Urothelium cell line (cell line): ENCODE data around the gene PHYHIPL.

Experiments used
- DNase-seq: peaks from one replicate; pipeline ENCODE4 v3.0.0; 2011; ENCODE audit warnings: low spot score, mixed read lengths
- FAIRE-seq: peaks from 2 replicates; lab custom pipeline; 2011; peaks lifted over from hg19 to GRCh38; lab: Jason Lieb, UNC

PHYHIPL gene

DNA sequence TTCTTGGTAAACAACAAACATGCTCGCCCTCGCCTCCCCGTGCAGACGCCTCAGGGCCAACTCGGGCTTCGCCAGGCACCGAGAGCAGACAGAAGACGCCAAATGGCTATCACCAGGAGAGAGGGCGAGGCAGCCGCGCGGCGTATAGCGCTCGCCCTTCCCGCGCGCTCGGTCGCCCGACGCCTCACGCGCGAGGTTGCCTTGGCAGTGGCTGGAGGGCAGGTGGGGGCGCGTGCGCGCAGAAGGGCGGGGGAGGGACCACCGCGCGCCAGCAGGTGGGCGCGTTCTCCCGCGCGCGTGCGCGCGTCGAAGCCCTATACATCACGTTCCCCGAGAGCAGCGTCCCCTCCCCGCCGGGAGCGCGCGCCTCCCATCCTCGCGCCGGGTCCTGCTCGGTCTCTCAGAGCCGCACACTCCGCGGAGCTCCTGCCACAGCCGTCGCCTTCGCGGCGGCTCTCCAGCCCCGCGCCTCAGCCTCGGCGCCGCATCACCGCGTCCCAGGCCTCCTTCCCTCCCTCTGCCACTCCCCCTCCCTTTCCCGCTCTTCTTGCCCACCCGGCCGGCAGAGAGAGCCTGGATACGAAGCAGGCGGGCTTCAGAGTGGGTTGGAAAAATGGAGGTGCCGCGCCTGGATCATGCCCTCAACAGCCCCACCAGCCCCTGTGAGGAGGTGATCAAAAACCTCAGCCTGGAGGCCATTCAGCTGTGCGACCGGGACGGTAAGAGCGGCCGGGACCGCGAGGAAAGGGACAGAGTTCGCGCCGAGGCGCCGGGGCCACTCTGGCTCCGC, at the start of gene PHYHIPL:
Gene PHYHIPL (plus strand): TSS at position 403 of the 790 bp plus-strand sequence. CDS start 211 bp downstream, at position 614.
- FAIRE-seq (no peak), DNase-seq (no peak)

DNA sequence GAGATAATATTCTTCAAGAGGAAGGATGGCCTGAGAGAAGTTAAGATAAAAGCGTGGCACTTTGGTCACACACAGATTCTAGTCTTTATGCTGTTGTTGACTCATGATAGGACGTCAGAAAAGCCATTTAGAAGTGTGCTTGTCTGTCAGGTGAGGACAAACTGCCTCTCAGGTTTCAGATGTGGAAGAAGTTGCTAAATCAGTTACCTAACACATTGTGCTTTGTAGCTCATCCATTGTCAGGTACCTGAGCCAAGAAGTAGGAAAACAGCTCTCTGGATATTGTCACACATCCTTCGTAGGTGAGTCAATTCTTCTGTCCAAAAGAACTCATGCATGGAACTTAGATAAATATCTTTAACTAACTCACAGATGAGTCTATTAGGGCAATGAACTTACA, 49.5 kb upstream of the PHYHIPL start:
- DNase-seq (no peak), FAIRE-seq (peak; percentile 9)

DNA sequence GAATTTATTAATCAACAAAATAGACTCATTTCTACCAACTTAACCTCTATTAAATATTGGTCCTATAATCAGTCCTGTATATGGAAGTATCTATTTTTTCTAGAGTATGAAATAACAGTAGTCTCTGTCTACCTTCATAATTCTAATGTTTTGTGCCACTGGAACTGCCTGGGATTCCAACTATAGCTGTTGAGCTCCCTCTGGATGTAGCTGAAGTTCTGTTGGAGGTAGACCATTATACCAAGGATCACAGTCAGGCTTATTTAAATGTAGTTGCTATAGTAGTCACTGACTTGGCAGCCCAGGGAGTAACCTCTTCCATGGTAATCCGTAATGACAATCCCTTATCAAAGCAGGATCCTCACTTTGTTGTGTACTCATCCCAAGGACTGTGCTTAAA, 48.5 kb upstream of the PHYHIPL start:
- DNase-seq (no peak), FAIRE-seq (no peak)

DNA sequence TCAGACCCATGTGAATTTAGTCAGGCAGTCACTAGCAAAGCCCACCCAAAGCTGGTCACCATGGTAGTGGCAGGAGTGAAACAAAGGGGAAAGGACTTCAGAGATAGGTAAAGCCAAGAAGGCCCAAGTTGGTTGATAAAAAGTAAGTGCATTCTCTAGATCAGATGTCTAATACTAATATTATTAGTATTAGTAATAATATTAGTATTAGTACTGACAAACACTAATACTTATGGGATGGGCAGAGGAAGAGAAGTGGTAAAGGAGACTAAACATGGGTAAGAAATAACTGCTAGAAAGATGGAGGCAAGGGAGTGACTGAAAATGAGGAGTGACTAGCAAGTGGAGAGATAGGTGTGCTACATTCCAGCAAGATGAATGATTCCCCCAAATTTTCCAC, 46.6 kb upstream of the PHYHIPL start:
- FAIRE-seq (no peak), DNase-seq (no peak)

DNA sequence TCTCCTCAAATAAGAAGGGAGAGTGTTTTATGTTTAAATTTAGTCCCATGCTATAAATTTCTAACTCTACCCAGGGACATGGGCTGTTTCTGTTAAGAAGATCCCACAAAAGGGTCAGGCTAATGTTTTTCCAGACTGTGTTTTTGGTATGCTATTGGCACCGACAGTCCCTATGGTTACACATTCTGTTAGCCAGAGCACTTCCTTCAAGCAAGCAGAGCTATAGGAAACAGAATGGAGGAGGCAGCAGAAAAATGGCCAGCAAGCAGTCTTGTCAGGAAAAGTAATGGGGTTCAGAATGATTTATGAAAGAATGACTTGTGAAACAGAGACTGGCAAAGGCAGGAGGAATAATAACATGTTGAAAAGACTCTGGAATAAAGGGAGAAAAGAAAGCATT, 44.8 kb upstream of the PHYHIPL start:
- FAIRE-seq (no peak), DNase-seq (no peak)

DNA sequence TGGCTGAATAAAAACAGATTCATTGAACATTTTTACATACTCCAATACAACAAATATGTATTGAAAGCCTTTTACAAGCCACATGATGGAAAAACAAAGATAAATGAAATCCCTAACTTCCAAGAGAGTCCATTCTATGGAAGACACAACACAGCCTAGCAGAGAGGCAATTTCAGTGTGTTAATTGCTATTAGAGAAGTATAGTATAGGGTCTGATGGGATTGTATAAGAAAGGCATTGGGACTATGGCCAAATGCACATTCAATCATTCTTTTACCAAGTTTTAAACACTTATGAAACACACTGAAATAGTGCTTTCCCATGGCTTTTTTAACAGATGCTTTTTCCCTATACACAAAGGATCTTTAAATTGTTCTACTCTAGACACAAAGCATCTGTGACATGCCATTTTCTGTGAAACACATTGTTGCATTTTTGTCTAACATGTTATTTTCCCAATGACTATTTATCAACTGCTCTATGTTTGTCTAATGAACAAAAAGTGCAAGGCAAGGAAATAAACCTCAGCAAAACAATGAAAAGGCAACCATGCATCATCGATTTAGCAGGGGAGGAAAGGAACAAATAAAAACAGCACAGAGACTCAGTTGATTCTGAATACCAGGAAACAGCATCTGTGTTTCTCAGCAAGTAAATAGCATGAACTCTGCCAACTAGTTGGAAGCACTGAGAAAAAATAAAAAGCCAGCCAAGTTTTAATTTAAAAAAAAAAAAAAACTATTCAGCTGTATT, 42.4 kb upstream of the PHYHIPL start:
- FAIRE-seq (peak; percentile 61), DNase-seq (no peak)

DNA sequence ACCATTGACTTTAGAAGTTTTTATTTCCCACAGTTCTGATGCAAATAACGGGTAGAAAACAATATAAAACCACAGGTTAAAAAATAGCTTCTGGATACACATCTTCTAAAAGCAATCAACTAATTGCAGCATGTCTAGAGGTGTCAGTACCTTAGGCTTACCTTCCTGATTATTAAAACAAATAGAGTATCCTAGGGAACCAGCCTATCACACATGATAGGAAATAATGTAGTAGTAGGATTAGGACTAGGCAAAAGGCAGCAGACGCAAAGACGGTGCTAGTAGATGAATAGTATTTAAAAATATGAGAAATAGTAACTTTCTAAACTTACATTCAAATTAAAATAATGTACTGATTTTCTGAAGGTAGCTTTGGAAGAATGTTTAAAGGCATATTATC, 41.7 kb upstream of the PHYHIPL start:
- DNase-seq (no peak), FAIRE-seq (no peak)

DNA sequence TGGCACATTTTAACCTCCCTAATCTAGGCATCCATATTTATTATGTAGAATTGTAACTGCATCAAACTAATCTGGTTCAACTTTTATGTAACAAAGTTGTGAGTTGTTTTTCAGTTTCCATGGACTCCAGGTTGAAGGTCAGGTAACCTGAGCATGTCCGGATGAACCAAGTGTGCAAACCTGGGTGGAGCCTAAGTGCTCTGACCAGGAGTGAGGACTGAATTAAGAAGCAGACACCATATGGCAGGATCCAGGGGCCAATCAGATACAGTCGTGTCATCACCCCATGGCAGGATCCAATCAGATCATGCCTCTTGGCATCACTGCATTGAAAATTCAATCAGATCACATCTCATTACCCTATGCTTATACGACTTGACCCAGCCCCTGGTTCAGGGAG, 41.2 kb upstream of the PHYHIPL start:
- peak; percentile 90 for FAIRE-seq

DNA sequence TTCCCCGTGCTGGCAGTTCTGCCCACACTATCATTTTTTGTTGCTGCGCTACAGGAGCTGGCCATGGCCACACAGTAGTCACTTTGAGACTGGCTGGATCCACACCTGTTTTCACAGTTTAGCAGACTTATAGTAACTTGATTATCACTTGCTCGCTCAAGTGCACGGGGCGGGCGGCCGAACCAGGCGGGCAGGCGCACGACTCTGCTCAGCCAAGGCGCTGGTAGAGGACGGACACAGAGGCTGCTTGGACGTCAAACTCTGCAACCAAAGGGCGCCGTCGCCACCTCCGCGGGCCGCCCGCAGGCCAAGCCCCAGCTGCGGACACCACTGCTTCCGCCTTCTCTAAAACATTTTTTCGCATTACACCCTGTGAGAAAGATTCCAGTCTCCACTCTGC, 38.4 kb upstream of the PHYHIPL start:
- DNase-seq, result no peak
- FAIRE-seq, result no peak

More for the DNA sequence above, 41.2 kb upstream of the PHYHIPL start:
- DNase-seq, result no peak

DNA sequence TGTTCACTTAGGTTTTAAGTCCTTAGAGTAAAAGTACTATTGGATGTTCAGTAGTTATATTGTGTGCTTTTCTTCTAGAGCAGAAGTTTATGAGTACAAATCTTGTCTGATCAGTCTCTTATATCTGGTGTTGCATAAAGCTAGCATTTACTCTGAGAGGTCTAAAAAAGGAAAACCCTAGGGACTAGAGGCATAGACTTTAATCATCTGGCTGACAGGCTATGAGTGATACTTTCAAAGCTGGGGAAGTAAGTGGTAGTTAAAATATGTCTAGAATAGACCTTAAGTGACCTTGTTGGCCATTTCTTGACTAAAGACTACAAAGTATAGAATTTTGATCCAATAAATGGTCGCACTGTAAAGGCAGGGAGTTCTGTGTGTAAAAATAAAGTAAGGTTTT, 32.9 kb upstream of the PHYHIPL start:
- FAIRE-seq, result no peak
- no peak for DNase-seq

DNA sequence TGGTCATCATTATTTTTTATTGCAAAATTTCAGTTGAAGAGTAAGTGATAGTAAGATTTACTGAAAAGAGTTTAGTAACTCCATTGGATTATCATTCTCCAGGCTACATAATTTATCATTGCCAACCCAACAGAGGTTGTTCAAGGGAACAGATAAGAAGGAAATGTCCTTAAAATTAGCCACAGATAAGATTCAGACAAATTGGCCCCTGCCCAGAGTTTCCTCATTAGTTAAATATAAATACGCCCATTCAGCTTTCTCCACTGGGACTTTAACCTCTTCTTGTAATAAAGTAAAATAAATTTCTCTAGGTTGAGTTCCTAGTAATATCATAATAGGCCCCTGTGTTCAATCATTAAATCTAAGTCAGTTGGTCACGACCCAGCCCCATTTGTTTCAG, 27.7 kb upstream of the PHYHIPL start:
- FAIRE-seq (no peak), DNase-seq (no peak)

DNA sequence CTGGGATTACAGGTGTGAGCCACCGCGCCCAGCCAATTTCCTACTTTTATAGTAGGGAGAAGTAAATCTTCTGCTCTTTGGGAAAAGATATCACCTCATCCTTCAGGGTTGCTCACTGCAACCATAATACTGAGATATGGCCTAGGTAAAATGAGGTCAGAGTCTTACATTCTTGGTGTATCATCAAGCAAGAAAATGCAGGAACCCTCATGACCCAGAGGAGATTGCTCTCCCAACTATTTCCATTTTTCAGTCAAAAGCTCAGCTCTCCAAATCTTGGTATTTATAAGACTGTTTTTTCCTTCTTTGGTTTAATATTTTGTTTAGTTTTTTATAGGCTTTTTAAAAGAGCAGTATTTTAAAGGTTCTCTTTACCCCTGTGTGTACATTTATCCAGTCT, 20.9 kb upstream of the PHYHIPL start:
- no peak for FAIRE-seq

DNA sequence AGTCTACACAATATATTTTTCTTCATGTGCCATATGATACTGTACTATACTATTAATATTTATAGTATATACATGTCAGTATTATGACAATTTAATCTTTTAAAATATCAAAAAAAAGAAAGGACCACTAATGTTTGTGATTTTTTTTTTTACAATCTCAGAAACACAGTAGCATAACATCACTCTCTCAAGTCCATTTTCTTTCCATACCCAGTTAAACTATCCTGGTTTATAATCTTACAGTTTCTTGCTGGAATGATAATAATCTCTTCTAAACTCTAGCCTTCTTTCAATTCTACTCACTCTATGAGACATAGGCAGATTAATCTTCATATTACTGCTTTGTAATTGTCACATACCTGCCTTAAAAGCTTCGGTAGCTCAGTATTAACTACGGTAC, 8.9 kb upstream of the PHYHIPL start:
- DNase-seq (no peak), FAIRE-seq (no peak)

More for the DNA sequence above, 20.9 kb upstream of the PHYHIPL start:
- DNase-seq, result no peak

DNA sequence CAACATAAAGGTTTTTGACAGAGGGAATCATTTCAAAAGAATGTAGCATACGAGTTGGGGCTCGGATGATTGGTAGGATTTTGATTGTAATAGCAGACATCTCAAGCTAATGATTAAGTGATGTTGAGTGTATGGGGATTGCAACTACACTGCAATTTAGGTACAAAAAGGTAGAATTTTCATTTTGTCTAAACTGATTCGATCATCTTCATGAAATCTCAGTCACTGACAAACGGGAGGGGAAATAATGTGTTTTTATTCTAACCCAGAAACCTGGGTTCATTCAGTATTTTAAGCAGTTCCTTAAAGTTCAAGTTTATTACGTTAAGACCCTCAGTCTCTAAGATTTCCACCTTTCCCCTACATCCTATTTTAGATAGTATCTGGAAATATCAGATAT, 3.9 kb upstream of the PHYHIPL start:
- no peak for FAIRE-seq
- DNase-seq, result no peak

DNA sequence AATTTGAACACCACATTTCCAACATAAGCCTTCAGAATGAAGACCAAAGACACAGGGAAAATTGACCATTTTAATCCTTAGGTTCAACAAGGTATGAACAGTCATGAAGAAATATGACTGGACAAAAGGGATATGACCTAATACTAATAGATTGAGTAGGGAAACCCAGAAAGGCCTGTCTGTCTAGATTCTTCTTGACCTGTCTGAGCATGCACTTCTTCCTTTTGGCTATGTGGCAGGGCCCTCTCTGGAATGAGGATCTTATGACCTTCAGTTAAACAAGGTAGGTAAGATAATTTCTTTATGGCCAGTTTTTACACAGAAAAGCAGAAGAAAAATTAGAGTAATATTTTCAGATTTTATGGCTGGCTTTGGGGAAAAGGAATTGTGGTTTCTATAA, 3.0 kb upstream of the PHYHIPL start:
- FAIRE-seq (no peak), DNase-seq (no peak)

DNA sequence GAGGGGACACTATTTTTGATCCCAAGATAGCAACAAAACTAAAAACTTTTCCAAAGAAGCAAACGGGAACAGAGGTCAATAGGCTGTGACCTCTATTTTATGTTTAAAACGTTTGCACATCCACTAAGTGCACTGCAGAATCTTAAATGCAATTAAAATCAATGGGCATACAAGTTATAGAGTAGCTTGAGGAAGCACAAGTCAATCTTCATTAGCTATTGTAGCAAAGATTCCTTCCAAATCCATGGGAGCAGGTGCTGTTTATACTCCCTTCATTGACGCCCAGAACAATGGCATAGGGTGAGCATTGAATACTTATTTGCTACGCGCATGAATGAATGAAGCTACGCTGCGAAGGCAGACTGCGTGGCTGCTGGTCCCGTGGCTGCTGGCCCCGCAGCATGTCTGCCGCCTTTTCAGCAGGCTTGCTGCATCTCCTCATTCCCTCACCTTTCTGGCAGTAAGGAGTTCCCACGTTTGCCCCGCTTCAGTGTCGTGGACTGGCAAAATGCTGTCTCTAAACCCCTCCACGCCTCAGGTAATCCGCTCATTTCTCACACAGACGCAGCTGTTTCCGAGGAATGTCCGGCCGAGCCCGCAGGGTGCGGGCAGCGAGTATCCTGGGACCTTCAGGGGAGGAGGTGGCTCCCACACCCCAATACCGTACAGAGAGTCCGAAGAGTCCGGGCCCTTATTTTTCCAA, 754 bp upstream of the PHYHIPL start:
- FAIRE-seq (no peak), DNase-seq (no peak)

DNA sequence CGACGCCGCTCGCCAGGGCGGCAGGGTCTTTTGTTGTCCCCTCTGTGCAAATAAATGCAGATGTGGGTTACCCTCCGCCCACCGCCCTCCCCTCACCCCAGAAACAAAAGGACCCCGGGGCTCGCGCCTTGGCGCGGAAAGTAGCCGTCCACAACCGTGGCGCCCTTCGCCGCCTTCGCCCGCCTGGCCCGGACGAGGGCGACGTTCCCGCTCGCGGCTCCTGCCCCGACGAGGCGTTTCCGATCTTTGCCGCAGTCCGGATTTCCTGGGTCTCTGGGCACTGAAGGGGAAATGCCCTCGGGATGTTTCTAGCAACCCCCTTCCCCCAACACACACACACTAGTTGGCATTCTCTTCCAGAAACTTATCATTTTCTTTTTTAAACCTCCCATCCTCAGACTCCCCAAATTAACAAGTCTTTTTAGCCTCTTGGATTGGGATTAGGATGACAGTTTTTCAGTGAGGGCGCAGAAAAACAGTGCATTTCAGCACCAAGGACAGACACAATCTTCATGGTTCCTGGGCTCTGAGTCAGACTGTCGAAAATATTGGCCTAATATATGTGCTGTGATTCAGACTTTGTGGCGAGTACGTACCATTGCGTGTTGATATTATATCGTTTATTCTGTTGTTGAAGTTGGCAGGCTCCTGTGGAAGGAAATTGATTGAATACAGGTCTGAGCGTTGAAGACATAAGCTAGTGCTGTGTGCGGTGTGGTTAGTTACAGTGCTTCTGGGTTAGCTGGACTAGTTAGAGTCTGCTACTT, 771 bp downstream of the PHYHIPL start:
- DNase-seq, result peak; percentile 68
- peak; percentile 95 for FAIRE-seq

DNA sequence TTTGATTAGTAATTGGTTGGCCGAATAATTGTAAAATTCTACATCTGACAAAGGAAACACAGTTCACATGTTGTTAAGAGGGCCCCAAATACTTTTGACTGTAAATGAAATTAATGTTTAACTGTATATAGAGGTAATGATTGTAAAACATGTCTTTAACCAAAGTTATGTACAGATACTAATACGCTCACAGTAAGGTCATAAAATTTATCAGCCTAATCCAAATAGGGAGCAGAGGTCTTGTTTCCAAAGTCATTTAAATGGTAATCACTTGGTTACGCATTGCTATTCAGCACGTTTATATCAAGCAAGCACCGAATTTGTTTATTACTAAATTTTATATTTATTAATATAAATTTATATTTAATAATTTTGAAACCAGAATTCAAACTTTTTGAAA, 1.4 kb downstream of the PHYHIPL start:
- no peak for FAIRE-seq
- no peak for DNase-seq

DNA sequence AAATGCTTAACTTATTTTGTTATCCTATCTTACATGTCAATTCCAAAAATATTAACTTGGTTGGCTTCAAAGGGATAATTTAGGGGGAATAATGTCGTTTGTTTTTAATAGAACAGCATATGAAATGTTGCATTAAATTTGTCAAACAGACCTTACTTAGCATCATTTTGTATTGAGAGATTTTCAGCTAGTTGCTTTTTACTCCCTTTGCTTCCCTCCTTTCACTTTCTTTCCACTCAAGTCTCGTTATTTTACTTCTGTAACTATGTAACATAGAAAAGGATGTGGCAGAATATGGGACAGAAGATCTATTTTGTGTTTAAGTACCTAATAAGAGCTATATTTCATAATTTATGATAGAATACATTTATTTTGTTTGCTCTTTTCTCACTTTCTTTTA, 2.6 kb downstream of the PHYHIPL start:
- FAIRE-seq (no peak), DNase-seq (no peak)

DNA sequence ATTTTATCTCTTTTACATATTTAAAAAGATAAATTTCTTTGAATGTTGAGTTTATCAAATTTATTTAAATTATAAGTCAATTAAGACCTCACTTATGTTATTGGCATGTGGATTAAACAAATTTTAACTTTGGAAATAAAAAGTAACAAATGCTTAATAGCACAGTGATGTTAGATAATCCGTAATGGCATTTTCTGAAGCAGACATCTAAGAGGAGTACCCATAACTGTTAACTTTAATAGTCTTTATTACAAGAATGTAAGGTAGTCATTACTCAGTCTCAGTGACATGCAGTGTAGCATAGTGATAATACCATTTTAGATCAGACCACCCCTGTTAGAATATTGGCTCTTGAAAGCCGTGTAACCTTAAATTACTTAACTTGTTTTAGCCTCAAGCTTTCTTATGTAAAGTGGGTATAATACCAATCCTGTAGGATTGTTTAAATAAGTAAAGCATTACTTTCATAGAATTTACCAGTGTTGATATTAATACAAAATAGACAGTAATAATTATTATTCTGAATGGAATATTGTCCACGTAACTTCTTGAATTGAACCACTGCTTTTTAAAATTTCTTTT, 4.3 kb downstream of the PHYHIPL start:
- DNase-seq, result no peak
- no peak for FAIRE-seq

DNA sequence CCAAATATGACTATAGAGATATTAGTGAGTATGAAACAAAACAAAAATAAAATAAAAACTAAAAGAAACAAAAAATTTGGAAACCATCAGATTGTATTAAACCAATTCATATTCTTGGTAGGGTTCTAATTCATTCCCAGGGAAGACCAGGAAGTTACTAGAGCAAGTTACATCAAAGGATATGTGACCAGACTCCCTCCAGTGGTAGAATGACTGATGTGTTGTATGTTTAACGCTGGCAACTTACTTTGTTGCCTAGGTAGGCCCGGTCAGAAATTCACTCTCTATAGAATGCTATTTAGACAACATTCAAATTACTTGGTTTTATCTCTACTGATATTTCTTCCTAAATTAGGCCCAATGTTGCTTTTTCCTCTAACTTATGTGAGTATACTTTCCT, 5.2 kb downstream of the PHYHIPL start:
- peak; percentile 40 for FAIRE-seq
- DNase-seq, result peak; percentile 55
